ENCODE results near the gene FUCA2.
A peak's percentile ranks its signal among the peaks of the same experiment; 100 is the strongest.

The FUCA2 gene

DNA sequence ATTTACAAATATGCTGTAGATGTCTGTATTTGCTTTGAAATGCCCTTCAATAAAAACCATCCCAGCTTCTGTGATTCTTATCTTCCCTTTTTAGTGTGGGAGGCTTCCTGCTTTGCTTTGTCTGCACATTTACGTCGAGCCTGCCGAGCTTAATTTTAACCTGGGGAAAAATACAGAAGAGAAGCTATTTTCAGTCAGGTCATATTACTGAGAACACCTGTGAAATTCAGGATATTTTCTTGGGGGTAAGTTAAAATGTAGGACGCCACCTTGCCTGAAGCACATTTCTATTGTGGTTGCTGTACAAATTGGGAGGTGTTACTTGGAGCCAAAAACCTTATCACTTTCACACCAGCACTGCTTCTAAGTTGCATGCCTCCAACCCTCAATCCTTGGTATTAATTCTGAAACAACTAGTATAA, 43.6 kb upstream of the FUCA2 start:
- in situ Hi-C loops (cut with HindIII; ENCODE audit: low sequenced_read_pairs), result no loop called here
- TF ChIP-seq, protein P1, sequence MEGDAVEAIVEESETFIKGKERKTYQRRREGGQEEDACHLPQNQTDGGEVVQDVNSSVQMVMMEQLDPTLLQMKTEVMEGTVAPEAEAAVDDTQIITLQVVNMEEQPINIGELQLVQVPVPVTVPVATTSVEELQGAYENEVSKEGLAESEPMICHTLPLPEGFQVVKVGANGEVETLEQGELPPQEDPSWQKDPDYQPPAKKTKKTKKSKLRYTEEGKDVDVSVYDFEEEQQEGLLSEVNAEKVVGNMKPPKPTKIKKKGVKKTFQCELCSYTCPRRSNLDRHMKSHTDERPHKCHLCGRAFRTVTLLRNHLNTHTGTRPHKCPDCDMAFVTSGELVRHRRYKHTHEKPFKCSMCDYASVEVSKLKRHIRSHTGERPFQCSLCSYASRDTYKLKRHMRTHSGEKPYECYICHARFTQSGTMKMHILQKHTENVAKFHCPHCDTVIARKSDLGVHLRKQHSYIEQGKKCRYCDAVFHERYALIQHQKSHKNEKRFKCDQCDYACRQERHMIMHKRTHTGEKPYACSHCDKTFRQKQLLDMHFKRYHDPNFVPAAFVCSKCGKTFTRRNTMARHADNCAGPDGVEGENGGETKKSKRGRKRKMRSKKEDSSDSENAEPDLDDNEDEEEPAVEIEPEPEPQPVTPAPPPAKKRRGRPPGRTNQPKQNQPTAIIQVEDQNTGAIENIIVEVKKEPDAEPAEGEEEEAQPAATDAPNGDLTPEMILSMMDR (IDR thresholded peaks at IDR 0.05; ENCODE audit: low read depth, low read length), result no peak
- no peak overlapping the region for H3K4me3 ChIP-seq (ENCODE audit: low read depth, low read length)

DNA sequence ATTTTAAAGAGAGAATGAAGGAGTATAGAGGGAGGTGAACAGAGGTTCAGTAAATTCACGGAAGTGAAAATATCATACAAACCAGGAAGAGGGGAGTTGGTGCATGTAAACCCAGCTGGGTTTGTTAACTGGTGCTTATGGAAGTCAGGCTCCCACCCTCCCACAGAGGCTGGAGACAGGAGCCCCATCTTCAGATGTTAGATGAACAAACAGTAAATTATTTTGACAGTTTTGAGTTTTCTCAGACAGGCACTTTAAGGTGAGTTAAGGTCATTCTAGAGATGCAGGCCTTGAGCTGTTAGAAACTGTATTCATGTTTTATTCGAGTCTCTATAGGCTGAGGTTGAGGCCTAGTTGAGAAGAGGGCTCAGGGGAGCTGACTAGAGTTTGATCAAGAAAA, 41.8 kb upstream of the FUCA2 start:
- no peak overlapping the region for H3K4me3 ChIP-seq (ENCODE audit: low read depth, low read length)
- TF ChIP-seq, protein P1 (IDR thresholded peaks at IDR 0.05; ENCODE audit: low read depth, low read length), result no peak
- in situ Hi-C loops (cut with HindIII; ENCODE audit: low sequenced_read_pairs), result no loop called here
- DNase-seq (ENCODE audit: low read depth, low spot score), result no peak

More for the DNA sequence above, 43.6 kb upstream of the FUCA2 start:
- peak; percentile 13 for DNase-seq (ENCODE audit: low read depth, low spot score)

DNA sequence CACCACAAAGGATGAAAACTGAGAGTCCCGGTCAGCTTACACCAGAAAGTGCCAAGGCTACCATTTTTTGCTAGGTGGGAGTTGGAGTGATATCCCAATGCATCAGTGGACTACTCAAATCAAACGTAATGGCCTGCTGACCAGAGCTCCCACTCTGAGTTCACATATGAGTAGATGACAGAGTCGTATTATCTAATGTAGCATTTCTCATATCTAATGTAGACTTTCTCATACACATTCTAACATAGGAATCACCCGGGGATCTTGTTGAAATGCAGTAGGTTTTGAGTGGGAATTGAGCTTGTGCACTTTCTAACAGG, 38.4 kb upstream of the FUCA2 start:
- in situ Hi-C loops (cut with HindIII; ENCODE audit: low sequenced_read_pairs), result no loop called here
- H3K4me3 ChIP-seq (ENCODE audit: low read depth, low read length), result no peak overlapping the region
- no peak for DNase-seq (ENCODE audit: low read depth, low spot score)
- TF ChIP-seq, protein P1 (IDR thresholded peaks at IDR 0.05; ENCODE audit: low read depth, low read length), result no peak

DNA sequence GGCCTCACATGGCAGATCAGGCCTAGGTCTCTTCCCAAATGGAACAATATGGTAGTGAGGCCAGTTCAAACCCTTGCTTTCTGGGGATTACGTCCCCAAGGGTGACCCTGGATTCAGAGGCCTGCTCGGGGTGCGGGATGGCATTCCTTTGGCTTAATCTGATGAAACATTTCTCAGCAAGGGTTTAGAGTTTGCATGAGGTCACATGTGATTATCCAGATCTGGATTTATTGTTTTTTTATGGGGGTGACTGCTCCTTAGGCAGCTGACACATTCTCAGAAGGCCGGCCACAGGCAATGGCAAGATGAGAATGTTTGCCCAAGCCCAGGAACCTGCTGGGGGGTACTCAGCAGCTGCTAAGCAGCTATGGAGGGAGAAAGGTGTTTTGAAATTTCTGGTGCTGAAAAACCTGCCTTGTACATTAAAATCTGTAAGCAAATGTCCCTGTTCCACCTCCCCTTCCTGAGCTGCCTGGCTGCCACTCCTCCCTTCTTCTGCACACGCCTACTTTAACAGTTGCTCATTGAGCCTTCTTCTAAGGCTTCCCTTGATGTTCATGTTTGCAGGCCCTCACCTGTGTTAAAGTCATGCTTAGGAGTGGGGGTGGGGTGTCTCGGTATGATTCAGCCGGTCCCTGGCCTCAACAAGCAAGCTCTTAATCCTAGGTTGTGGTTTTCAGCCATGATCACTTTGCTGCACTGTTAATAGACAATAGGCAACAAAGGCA, 37.9 kb upstream of the FUCA2 start:
- in situ Hi-C loops (cut with HindIII; ENCODE audit: low sequenced_read_pairs), result no loop called here
- TF ChIP-seq, protein P1 (IDR thresholded peaks at IDR 0.05; ENCODE audit: low read depth, low read length), result no peak
- H3K4me3 ChIP-seq (ENCODE audit: low read depth, low read length), result no peak overlapping the region
- no peak for DNase-seq (ENCODE audit: low read depth, low spot score)

DNA sequence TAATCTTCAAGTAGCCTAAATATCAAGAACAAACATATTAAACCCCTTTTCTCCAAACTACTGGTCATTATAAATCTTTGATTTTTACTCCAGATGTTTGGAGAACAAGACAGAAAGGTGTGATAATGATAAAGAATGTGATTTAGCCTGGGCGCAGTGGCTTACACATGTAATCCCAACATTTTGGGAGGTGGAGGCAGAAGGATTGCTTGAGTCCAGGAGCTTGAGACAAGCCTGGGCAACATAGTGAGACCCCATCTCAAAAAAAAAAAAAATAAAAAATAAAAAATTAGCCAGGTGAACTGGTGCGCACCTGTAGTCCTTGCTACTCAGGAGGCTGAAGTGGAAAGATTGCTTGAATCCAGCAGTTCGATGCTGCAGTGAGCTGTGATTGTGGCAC, 35.1 kb upstream of the FUCA2 start:
- in situ Hi-C loops (cut with HindIII; ENCODE audit: low sequenced_read_pairs), result no loop called here
- TF ChIP-seq, protein P1 (IDR thresholded peaks at IDR 0.05; ENCODE audit: low read depth, low read length), result no peak
- DNase-seq (ENCODE audit: low read depth, low spot score), result no peak
- no peak overlapping the region for H3K4me3 ChIP-seq (ENCODE audit: low read depth, low read length)

DNA sequence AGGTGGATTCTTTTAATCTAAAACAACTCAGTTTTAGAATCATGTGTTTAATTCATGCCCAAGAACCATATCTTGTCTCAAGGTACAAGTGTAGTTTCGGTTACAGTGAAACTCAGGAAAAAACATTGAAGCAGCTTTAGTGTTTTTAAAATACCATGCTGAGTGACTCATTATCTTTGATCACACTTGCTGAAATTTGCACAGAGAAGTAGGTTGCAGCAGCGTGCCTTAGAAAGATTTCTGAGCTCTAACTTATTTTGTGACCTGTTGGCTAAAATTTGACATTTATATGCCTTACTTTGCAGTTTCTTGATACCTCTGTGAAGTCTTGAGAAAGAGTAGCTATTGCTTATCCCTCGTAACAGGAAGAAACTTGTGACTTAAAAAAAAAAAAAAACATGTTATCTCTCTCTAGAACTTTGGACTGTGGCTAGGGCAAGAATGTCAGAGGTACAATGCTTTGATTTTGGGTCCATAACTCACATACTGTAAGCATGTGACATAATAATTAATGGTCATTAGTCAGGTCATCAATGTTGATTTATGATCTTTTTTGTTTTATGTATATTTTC, 34.5 kb upstream of the FUCA2 start:
- H3K4me3 ChIP-seq (ENCODE audit: low read depth, low read length), result no peak overlapping the region
- DNase-seq (ENCODE audit: low read depth, low spot score), result peak; percentile 51
- TF ChIP-seq, protein P1 (IDR thresholded peaks at IDR 0.05; ENCODE audit: low read depth, low read length), result no peak
- in situ Hi-C loops (cut with HindIII; ENCODE audit: low sequenced_read_pairs), result no loop called here
